Measurements from ENCODE around the gene TTC33. TPM values are rescaled to one million over a fixed set of nuclear protein-coding genes. Genes with fewer than 3 reads are reported as not detected.

The TTC33 gene
- total RNA-seq, 2 donors from 2014 or later = 13.5 to 19.3 TPM

DNA sequence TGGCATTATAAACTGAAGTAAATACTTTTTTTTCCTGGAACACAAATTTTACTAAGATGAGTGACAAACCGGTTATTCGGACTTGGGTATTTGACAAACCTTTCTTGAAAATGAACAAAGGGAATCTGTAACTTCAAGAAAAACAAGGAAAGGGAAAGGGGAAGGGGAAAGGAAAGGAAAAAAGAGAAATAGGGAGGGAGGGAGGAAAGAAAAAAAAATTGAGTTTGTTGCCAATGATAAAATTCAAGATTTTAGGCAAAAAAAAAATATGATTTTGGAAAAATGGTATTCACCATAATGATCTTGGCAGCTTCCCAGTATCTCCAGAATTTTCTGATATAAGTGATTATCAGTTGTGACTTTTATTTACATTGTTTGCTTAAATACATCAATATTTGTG is 1.6 kb upstream of the TTC33 start:
- no peak overlapping the region for H3K27ac ChIP-seq (ENCODE audit: low read depth, low read length)
- H3K9ac ChIP-seq (ENCODE audit: extremely low read depth, low read length, poor library complexity, severe bottlenecking) = no peak overlapping the region
- H3K4me3 Mint-ChIP-seq = no peak overlapping the region
- H3K4me3 ChIP-seq (ENCODE audit: low read length) = no peak overlapping the region
- 90 to 100% methylated on average over 2 of the region's 2 CpGs for WGBS, 2 experiments (ENCODE audit: insufficient coverage in 1 of 2, insufficient read length in 1 of 2)
- H3K27me3 ChIP-seq (ENCODE audit: control insufficient read depth, insufficient read depth, low read length, poor library complexity, severe bottlenecking) = no peaks in the 10 kb centered on the region
- no peak for DNase-seq
- no peaks in the 10 kb centered on the region for H3K9me3 ChIP-seq (ENCODE audit: control insufficient read depth, low read length)
- H3K36me3 Mint-ChIP-seq (ENCODE audit: low read depth) = peaks cover 37% of the 10 kb centered on the region
- TF ChIP-seq, protein P1, sequence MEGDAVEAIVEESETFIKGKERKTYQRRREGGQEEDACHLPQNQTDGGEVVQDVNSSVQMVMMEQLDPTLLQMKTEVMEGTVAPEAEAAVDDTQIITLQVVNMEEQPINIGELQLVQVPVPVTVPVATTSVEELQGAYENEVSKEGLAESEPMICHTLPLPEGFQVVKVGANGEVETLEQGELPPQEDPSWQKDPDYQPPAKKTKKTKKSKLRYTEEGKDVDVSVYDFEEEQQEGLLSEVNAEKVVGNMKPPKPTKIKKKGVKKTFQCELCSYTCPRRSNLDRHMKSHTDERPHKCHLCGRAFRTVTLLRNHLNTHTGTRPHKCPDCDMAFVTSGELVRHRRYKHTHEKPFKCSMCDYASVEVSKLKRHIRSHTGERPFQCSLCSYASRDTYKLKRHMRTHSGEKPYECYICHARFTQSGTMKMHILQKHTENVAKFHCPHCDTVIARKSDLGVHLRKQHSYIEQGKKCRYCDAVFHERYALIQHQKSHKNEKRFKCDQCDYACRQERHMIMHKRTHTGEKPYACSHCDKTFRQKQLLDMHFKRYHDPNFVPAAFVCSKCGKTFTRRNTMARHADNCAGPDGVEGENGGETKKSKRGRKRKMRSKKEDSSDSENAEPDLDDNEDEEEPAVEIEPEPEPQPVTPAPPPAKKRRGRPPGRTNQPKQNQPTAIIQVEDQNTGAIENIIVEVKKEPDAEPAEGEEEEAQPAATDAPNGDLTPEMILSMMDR (conservative IDR thresholded peaks at IDR 0.05) = no peak
- no peaks in the 10 kb centered on the region for H3K9me3 Mint-ChIP-seq
- peaks cover 41% of the 10 kb centered on the region for H3K36me3 ChIP-seq (ENCODE audit: control insufficient read depth, insufficient read depth, low read length)
- H3K4me1 ChIP-seq (ENCODE audit: control insufficient read depth, insufficient read depth, low read length) = no peaks in the 10 kb centered on the region
- H3K27ac Mint-ChIP-seq = no peak overlapping the region
- no peaks in the 10 kb centered on the region for H3K27me3 Mint-ChIP-seq (ENCODE audit: insufficient read depth)
- no peaks in the 10 kb centered on the region for H3K4me1 Mint-ChIP-seq

GRCh38 chr5:40755093-40755406 is 711 bp downstream of the TTC33 start:
- Histone ChIP-seq H3K36me3 (ENCODE audit: control insufficient read depth, insufficient read depth, low read length) (peaks cover 17% of the 10 kb centered on the region), H3K9me3 (ENCODE audit: control insufficient read depth, low read length) (peaks cover 13% of the 10 kb centered on the region), H3K27ac (ENCODE audit: low read depth, low read length) (peak overlapping the region; percentile 93), H3K9ac (ENCODE audit: extremely low read depth, low read length, poor library complexity, severe bottlenecking) (peak overlapping the region; percentile 97), H3K4me3 (ENCODE audit: low read length) (peak overlapping the region; percentile 91), H3K4me1 (ENCODE audit: control insufficient read depth, insufficient read depth, low read length) (no peaks in the 10 kb centered on the region), H3K27me3 (ENCODE audit: control insufficient read depth, insufficient read depth, low read length, poor library complexity, severe bottlenecking) (no peaks in the 10 kb centered on the region)
- Mint-ChIP-seq H3K27ac (no peak overlapping the region), H3K27me3 (ENCODE audit: insufficient read depth) (no peaks in the 10 kb centered on the region), H3K36me3 (ENCODE audit: low read depth) (peaks cover 33% of the 10 kb centered on the region), H3K4me1 (no peaks in the 10 kb centered on the region), H3K4me3 (no peak overlapping the region), H3K9me3 (peaks cover 8% of the 10 kb centered on the region)
- TF ChIP-seq, protein P1 (conservative IDR thresholded peaks at IDR 0.05) = peak; percentile 72
- peak; percentile 83 for DNase-seq
- 0 to 1% methylated on average over 7 to 11 of the region's 11 CpGs for WGBS, 2 experiments (ENCODE audit: insufficient coverage in 1 of 2, insufficient read length in 1 of 2)

DNA sequence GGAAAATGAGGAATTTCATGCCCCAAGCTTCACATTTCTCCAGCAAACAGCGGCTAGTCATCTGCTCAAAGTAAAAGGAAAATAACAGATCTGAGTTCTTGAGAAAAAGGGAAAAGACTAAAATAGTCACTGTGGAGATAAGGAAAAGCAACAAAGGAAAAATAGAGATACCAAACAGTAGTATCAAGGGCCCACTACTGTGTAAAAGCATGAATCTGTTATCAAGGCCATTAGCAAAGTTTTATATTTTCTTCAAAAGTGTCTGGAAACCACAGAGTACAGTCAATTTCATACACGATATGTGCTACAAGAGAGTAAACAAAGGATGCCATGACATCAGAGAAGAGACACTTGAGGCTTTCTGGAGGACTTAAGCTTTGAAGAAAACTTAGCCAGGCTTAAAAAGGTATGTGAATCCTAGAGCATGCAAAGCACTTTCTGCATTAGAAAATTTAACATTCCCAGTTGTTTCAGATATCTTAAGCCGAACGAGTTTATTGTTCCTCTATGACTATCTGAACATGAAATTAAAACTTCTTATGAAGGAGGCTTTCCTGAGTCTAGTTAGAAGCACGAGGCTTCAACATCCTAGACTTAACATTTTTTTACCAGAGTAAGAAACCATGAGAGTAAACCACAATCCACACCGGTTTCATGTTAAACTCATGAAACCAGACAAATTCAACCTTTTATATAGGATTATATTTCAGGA is 1.2 kb downstream of the TTC33 start:
- Histone ChIP-seq H3K27me3 (ENCODE audit: control insufficient read depth, insufficient read depth, low read length, poor library complexity, severe bottlenecking) (no peaks in the 10 kb centered on the region), H3K9ac (ENCODE audit: extremely low read depth, low read length, poor library complexity, severe bottlenecking) (peak overlapping the region; percentile 97), H3K9me3 (ENCODE audit: control insufficient read depth, low read length) (peaks cover 13% of the 10 kb centered on the region), H3K4me1 (ENCODE audit: control insufficient read depth, insufficient read depth, low read length) (no peaks in the 10 kb centered on the region), H3K27ac (ENCODE audit: low read depth, low read length) (no peak overlapping the region), H3K4me3 (ENCODE audit: low read length) (peak overlapping the region; percentile 91), H3K36me3 (ENCODE audit: control insufficient read depth, insufficient read depth, low read length) (peaks cover 12% of the 10 kb centered on the region)
- H3K27me3 Mint-ChIP-seq (ENCODE audit: insufficient read depth) = no peaks in the 10 kb centered on the region
- 37 to 47% methylated on average over 2 to 6 of the region's 6 CpGs for WGBS, 2 experiments (ENCODE audit: insufficient coverage in 1 of 2, insufficient read length in 1 of 2)
- H3K9me3 Mint-ChIP-seq = peaks cover 8% of the 10 kb centered on the region
- TF ChIP-seq, protein P1 (conservative IDR thresholded peaks at IDR 0.05) = no peak
- H3K36me3 Mint-ChIP-seq (ENCODE audit: low read depth) = peaks cover 31% of the 10 kb centered on the region
- H3K4me3 Mint-ChIP-seq = no peak overlapping the region
- H3K4me1 Mint-ChIP-seq = no peaks in the 10 kb centered on the region
- no peak for DNase-seq
- H3K27ac Mint-ChIP-seq = no peak overlapping the region

All from endodermal cell (in vitro differentiated cells).